H54 (cell line): ENCODE results near the gene SCYL2.

Source experiments
- DNase-seq: peaks from one replicate; pipeline ENCODE4 v3.0.0; 2011; ENCODE audit warnings: low spot score, mixed read lengths; ENCODE audit not compliant: insufficient read length
- FAIRE-seq: peaks from 3 replicates; lab custom pipeline; 2011; peaks lifted over from hg19 to GRCh38; lab: Jason Lieb, UNC
- POLR2A ChIP-seq: IDR thresholded peaks from 2 replicates; pipeline ENCODE4 v1.6.1; 2011; ENCODE audit warnings: low read depth, mild to moderate bottlenecking, low read length

Gene SCYL2

DNA sequence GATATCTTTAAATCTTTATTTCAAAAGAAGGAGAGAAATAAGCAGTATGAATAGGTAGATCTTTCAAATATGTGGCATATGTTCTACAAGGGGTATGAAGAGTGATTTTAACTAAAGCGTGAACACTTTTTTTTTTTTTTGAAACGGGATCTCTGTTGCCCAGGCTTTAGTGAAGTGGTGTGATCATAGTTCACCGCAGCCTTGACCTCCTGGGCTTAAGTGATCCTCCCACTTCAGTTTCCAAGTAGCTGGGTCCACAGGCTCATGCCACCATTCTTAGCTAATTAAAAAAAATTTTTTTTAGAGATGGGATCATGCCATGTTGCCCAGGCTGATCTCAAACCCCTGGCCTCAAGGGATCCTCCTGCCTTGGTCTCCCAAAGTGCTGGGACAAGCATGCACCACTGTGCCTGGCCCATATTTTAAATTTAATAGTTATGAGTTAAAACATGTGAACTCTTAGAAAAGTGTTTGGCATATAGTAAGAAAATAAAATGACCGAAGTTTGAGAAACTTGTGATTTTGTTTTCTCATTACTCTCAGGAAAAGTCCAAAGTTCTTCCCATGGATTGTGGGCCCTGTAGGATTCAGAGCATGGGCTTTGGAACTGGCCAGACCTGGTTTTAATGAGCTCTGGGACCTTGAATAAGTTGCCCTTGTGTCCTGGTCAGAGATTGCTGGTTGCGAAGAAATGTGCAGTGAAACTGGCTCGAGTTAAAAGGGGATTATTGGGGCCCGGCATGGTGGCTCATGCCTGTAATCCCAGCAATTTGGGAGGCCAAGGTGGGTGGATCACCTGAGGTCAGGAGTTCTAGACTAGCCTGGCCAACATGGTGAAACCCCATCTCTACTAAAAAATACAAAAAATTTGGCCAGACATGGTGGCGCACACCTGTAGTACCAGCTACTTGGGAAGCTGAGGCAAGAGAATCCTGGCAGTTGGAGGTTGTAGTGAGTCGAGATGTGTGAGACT, 116.9 kb downstream of the SCYL2 start:
- DNase-seq (no peak), FAIRE-seq (no peak)

DNA sequence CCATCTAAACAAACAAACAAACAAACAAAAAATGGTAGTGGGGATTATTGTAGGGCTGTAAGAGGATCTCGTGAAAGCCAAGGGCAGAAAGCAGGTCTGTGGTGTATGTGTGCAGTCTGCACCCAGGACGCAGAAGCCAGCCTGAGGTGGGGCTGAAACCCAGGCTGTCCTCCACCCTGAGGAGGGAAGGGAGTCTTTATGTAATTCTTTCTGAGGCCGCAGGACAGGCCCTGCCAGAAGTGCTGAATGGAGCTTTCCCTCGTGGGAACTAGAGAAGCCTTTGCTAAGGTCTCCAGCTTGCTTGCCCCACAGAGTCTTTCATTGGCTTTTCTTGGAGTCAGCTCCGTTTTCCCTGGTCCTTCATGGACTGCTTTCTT, 117.6 kb downstream of the SCYL2 start:
- TF ChIP-seq POLR2A = no peak
- FAIRE-seq (no peak), DNase-seq (no peak)

More for the DNA sequence above, 116.9 kb downstream of the SCYL2 start:
- TF ChIP-seq POLR2A = no peak

DNA sequence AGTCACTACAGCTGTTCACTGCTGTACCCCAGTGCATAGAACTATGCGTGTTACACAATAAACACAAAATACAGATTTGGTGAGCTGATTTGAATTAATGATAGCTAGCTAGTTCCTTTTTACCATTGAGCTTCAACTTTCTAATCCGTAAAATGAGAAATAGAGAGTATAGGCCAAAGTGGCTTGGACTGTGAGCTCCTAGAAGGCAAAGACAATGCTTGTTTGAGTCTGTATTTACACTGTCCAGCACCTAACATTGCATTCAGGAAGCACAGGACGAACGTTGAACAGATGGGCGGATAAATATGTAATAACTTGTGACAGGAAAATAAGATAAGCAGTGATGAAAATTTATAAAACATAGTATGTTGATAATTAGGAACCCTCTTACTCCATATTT, 121.4 kb downstream of the SCYL2 start:
- no peak for DNase-seq
- TF ChIP-seq POLR2A = no peak
- FAIRE-seq = no peak
